ENCODE measurements around the gene GABRD.

DNA sequence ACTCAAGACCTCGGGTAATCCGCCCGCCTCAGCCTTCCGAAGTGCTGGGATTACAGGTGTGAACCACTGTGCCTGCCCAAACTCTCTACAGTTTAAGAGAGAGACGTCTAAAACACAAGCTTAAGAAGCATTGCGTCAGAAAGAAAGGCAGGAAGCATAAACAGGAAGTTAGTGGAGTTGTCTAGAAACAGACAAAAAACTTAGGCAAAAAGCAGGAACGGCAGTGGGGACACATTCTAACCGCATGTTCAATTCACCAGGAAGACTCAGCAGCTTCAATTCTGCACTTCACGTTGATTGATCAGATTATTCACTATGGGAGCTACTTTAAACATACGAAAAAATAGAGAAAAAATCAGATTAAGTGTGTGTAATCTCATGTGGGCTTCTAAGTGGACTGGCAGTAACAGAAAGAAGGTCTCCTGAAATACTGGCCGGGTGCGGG is 22.9 kb upstream of the GABRD start:
- TF ChIP-seq EZH2 (IDR thresholded peaks at IDR 0.05; ENCODE audit: insufficient read depth, poor library complexity, severe bottlenecking) (no peak), EZH2phosphoT487 (IDR thresholded peaks at IDR 0.05; ENCODE audit: insufficient read depth, low read depth) (no peak)
